Measurements from ENCODE around the gene KIAA1191.

- TF ChIP-seq CREB5 (CRISPR knock-in tag; IDR thresholded peaks at IDR 0.05; ENCODE audit: low read depth) (no peak), RARB (CRISPR knock-in tag; IDR thresholded peaks at IDR 0.05) (no peak), PPARA (CRISPR knock-in tag; IDR thresholded peaks at IDR 0.05; ENCODE audit: borderline replicate concordance) (no peak), CSRNP3 (CRISPR knock-in tag; IDR thresholded peaks at IDR 0.05) (no peak), PATZ1 (CRISPR knock-in tag; IDR thresholded peaks at IDR 0.05; ENCODE audit: borderline replicate concordance) (no peak), OSR1 (CRISPR knock-in tag; IDR thresholded peaks at IDR 0.05) (no peak), ISL1 (CRISPR knock-in tag; IDR thresholded peaks at IDR 0.05) (no peak), POU6F1 (CRISPR knock-in tag; IDR thresholded peaks at IDR 0.05; ENCODE audit: borderline replicate concordance, low read depth) (no peak), TSHZ2 (CRISPR knock-in tag; IDR thresholded peaks at IDR 0.05) (no peak), ESRRG (CRISPR knock-in tag; IDR thresholded peaks at IDR 0.05) (no peak), ARNTL (CRISPR knock-in tag; IDR thresholded peaks at IDR 0.05; ENCODE audit: borderline replicate concordance, low read depth) (no peak)
Measured at GRCh38 chr5:176383961-176384360, 22.4 kb upstream of the KIAA1191 start.
